Measurements from ENCODE around the gene PFKL.

PFKL gene

GRCh38 chr21:44364151-44365053 lies 64.5 kb downstream of the PFKL start:
- H4K20me1 ChIP-seq (ENCODE audit: insufficient read depth, low read length) = no peaks in the 10 kb centered on the region
- H3K27ac ChIP-seq (ENCODE audit: low read length) = no peak overlapping the region
- H3K4me1 ChIP-seq (ENCODE audit: insufficient read depth, low read length) = no peaks in the 10 kb centered on the region
- H3K27me3 ChIP-seq (ENCODE audit: insufficient read depth, low read length, poor library complexity) = no peaks in the 10 kb centered on the region
- H3K79me2 ChIP-seq (ENCODE audit: insufficient read depth, low read length) = no peaks in the 10 kb centered on the region
- ATAC-seq (ENCODE audit: insufficient read depth, low read depth) = peak; percentile 50; the same call in 1 of the 3 replicates
- TF ChIP-seq CTCF (IDR thresholded peaks at IDR 0.05; ENCODE audit: borderline replicate concordance, extremely low read depth, low read length, poor library complexity, severe bottlenecking) (peak; percentile 40), EZH2 (IDR thresholded peaks at IDR 0.05; ENCODE audit: borderline replicate concordance, low read depth, low read length, severe bottlenecking) (no peak)
- no peaks in the 10 kb centered on the region for H3K36me3 ChIP-seq (ENCODE audit: insufficient read depth, low read length)
- H3K4me3 ChIP-seq (ENCODE audit: low read depth in 1 of 2, low read length in 2 of 2) = no peak overlapping the region
- no peak overlapping the region for H2AFZ ChIP-seq (ENCODE audit: low read depth, low read length)
- no peak overlapping the region for H3K4me2 ChIP-seq (ENCODE audit: insufficient read depth, low read length)
- DNase-seq = peak; percentile 25
- no peaks in the 10 kb centered on the region for H3K9me3 ChIP-seq (ENCODE audit: insufficient read depth, low read length, severe bottlenecking)
- H3K9ac ChIP-seq (ENCODE audit: low read depth, low read length) = no peak overlapping the region

- Histone ChIP-seq H3K36me3 (ENCODE audit: insufficient read depth, low read length) (no peaks in the 10 kb centered on the region), H3K9ac (ENCODE audit: low read depth, low read length) (no peak overlapping the region), H3K9me3 (ENCODE audit: insufficient read depth, low read length, severe bottlenecking) (no peaks in the 10 kb centered on the region), H3K4me2 (ENCODE audit: insufficient read depth, low read length) (no peak overlapping the region), H3K27ac (ENCODE audit: low read length) (no peak overlapping the region), H4K20me1 (ENCODE audit: insufficient read depth, low read length) (no peaks in the 10 kb centered on the region), H3K79me2 (ENCODE audit: insufficient read depth, low read length) (no peaks in the 10 kb centered on the region), H3K4me1 (ENCODE audit: insufficient read depth, low read length) (no peaks in the 10 kb centered on the region), H3K27me3 (ENCODE audit: insufficient read depth, low read length, poor library complexity) (no peaks in the 10 kb centered on the region), H3K4me3 (ENCODE audit: low read depth in 1 of 2, low read length in 2 of 2) (no peak overlapping the region), H2AFZ (ENCODE audit: low read depth, low read length) (no peak overlapping the region)
- TF ChIP-seq EZH2 (IDR thresholded peaks at IDR 0.05; ENCODE audit: borderline replicate concordance, low read depth, low read length, severe bottlenecking) (no peak), CTCF (IDR thresholded peaks at IDR 0.05; ENCODE audit: borderline replicate concordance, extremely low read depth, low read length, poor library complexity, severe bottlenecking) (no peak)
- no peak for ATAC-seq (ENCODE audit: insufficient read depth, low read depth)
- DNase-seq = no peak
These were observed 65.6 kb downstream of the PFKL start for GRCh38 chr21:44365251-44365966.

DNA sequence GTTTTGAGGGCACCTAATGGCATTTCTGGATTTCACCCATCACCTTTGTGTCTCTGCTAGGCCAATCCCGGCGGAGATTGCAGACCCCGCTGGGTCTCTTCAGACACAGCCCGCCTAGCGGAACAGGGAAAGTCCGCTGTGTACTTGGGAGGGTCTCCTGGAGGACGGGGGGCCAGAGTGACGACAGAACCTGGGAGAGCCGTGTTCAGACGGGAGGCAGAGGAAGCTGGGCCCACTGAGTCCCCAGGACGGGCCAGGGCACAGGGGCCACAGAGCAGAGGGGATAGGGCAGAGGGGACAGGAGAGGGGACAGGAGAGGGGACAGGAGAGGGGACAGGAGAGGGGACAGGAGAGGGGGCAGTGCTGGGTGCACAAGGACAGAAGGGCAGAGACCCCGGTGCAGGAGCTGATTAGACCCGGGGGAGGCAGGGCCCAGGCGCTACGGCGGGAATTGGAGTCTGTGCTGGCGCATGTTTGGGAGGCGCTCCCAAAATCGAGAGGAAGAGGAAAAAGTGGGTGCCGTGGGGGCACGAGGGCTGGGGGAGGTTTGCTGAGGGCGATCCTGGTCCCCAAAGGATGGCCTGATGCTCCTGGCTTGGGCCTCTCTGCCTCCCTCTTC lies 66.2 kb downstream of the PFKL start:
- DNase-seq = no peak
- Histone ChIP-seq H3K4me3 (ENCODE audit: low read depth in 1 of 2, low read length in 2 of 2) (no peak overlapping the region), H3K36me3 (ENCODE audit: insufficient read depth, low read length) (no peaks in the 10 kb centered on the region), H3K9ac (ENCODE audit: low read depth, low read length) (no peak overlapping the region), H4K20me1 (ENCODE audit: insufficient read depth, low read length) (no peaks in the 10 kb centered on the region), H3K9me3 (ENCODE audit: insufficient read depth, low read length, severe bottlenecking) (no peaks in the 10 kb centered on the region), H3K79me2 (ENCODE audit: insufficient read depth, low read length) (no peaks in the 10 kb centered on the region), H3K4me2 (ENCODE audit: insufficient read depth, low read length) (no peak overlapping the region), H3K4me1 (ENCODE audit: insufficient read depth, low read length) (no peaks in the 10 kb centered on the region), H3K27me3 (ENCODE audit: insufficient read depth, low read length, poor library complexity) (no peaks in the 10 kb centered on the region), H2AFZ (ENCODE audit: low read depth, low read length) (no peak overlapping the region), H3K27ac (ENCODE audit: low read length) (no peak overlapping the region)
- ATAC-seq (ENCODE audit: insufficient read depth, low read depth) = no peak
- no peak for TF ChIP-seq EZH2 (IDR thresholded peaks at IDR 0.05; ENCODE audit: borderline replicate concordance, low read depth, low read length, severe bottlenecking)
- TF ChIP-seq CTCF (IDR thresholded peaks at IDR 0.05; ENCODE audit: borderline replicate concordance, extremely low read depth, low read length, poor library complexity, severe bottlenecking) = no peak
